NCI-H2029 treated with DMSO at 0.1 percent for 48 hours (cell line): ENCODE measurements around the gene CREBBP.
"Not testable (repeated sequence)": the region's sequence is repeated elsewhere in the genome, so short reads cannot be mapped to it uniquely, and the experiment has no call there.

Source experiments
- DNase-seq: peaks from one replicate; lab custom pipeline; 2025; lab: John Stamatoyannopoulos, UW

CREBBP gene

GRCh38 chr16:3714378-3714777 lies 166.1 kb downstream of the CREBBP start:
- DNase-seq = not testable (repeated sequence)

- no peak for DNase-seq
Observed at GRCh38 chr16:3713587-3714242, 166.8 kb downstream of the CREBBP start.

GRCh38 chr16:3712861-3713372 lies 167.6 kb downstream of the CREBBP start:
- DNase-seq = no peak

- DNase-seq = no peak
Observed at GRCh38 chr16:3706253-3707012, 174.1 kb downstream of the CREBBP start.

GRCh38 chr16:3702082-3702481 lies 178.4 kb downstream of the CREBBP start:
- DNase-seq = no peak

GRCh38 chr16:3701531-3701930 lies 179.0 kb downstream of the CREBBP start:
- no peak for DNase-seq

- no peak for DNase-seq
Observed at GRCh38 chr16:3698941-3699340, 181.6 kb downstream of the CREBBP start.

DNA sequence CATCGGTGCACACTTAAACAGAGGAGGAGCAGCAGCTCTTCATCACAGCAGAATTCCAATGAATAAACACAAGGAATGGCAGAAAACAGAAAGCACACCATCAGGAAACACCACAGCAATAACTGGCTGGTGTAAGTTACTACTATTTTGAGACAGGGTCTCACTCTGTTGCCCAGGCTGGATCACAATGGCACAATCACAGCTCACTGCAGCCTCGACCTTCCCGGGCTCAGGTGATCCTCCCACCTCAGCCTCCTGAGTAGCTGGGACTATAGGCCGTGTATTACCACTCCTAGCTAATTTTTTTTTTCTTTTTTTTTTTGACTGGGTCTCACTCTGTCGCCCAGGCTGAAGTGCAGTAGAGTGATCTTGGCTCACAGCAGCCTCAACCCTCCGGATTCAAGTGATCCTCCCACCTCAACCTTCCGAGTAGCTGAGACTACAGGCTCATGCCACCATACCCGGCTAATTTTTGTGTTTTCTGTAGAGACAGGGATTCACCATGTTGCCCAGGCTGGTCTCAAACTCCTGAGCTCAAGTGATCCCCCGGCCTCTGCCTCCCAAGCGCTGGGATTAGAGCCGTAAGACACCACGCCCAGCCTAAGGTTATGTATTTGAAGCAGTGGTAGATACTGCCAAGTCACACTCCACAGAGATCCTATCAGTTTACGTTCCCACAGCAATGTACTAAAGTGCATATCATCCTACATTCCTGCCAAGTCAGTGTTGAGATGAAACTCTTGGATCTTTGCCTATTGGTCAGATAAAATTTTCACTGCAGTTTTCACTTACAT lies 183.9 kb downstream of the CREBBP start:
- peak; percentile 1 for DNase-seq

- DNase-seq = no peak
Observed at GRCh38 chr16:3695610-3696369, 184.7 kb downstream of the CREBBP start.

GRCh38 chr16:3694051-3694450 lies 186.5 kb downstream of the CREBBP start:
- DNase-seq = no peak

GRCh38 chr16:3691761-3692160 lies 188.8 kb downstream of the CREBBP start:
- DNase-seq = no peak

- no peak for DNase-seq
Observed at GRCh38 chr16:3690980-3691720, 189.4 kb downstream of the CREBBP start.

GRCh38 chr16:3690470-3690928 lies 190.0 kb downstream of the CREBBP start:
- peak; percentile 24 for DNase-seq

DNA sequence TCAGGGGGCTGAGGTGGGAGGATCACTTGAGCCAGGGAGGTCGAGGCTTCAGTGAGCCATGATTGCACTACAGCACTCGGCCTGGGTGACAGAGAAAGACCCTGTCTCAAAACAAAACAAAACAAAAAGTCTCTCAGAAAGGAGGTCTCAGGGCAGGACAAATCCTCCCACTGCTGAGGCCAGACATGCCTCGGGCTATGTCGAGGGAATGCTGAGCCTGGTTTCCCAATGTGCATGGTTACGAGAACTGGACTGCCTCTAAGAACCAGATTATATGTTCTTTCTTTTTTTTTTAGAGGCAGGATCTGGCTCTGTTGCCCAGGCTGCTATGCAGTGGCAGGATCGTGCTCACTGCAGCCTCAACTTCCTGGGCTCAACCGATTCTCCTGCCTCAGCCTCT lies 190.8 kb downstream of the CREBBP start:
- no peak for DNase-seq

GRCh38 chr16:3687792-3688191 lies 192.7 kb downstream of the CREBBP start:
- DNase-seq = no peak

DNA sequence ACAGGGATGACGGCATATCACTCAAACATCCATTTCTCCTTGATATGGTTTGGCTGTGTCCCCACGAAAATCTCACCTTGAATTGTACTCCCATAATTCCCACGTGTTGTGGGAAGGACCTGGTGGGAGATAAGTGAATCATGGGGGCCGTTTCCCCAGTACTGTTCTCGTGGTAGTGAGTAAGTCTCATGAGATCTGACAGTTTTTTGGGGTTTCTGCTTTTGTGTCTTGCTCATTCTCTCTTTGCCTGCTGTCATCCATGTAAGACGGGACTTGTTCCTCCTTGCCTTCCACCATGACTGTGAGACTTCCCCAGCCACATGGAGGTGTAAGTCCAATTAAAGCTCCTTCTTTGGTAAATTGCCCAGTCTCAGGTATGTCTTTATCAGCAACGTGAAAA lies 193.5 kb downstream of the CREBBP start:
- no peak for DNase-seq

DNA sequence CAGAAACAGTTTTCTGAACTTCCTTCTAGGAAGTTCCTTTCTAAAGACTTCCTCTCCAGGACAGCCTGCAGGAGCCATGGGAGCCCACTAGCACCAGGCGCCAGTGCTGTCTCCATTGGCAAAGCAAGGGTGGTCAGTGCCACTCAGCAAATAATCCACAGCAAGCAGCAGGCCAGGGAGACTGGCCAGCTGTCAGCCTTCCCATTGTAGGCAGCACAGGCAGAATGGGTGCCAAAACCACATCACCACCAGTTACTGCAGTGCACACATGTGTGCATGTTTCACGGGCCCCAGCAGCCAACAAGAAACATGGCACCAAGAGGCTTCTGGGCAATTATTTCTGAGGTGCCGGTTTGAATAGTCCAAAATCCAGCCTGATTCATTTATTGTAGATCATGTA lies 199.3 kb downstream of the CREBBP start:
- DNase-seq = no peak

- DNase-seq = no peak
Observed at GRCh38 chr16:3677994-3678393, 202.5 kb downstream of the CREBBP start.

DNA sequence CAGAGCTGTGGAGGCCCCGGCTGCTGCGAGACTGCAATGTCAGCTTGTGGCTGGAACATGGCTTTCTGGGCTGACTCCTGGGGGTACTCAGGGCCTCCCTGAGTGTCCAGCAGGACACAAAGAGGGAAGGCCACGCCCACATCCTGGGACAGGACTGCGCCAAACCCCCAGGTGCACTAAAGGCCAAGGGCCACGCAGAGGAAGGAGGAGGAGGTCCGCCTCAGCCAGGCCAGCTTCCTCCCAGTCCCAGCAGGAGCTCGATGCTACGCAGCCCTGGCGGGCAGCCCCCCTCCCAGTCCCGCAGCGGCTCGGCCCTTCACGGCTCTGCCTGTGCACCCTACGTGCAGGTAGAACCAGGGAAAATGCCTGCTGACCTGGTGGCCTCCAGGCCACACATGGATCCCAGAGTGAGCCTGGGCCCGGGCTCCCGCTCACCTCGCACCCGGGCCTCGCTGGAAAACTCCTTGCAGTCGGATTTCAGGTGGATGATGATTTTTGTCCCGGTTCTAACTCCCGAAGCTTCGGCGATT lies 204.8 kb downstream of the CREBBP start:
- no peak for DNase-seq
